GM04503 (cell line): ENCODE data around the gene ATP2C1.

Experiments used
- DNase-seq: peaks from one replicate; pipeline ENCODE4 v3.0.0-alpha.2; 2012; ENCODE audit warnings: low read depth

Gene ATP2C1

GRCh38 chr3:130895690-130896488 is 2.0 kb downstream of the ATP2C1 start:
- no peak for DNase-seq

GRCh38 chr3:130897316-130897715 is 3.4 kb downstream of the ATP2C1 start:
- no peak for DNase-seq

- DNase-seq, result no peak
Observed at GRCh38 chr3:130900959-130901358, 7.1 kb downstream of the ATP2C1 start.

- DNase-seq, result no peak
Observed at GRCh38 chr3:130901463-130902204, 7.8 kb downstream of the ATP2C1 start.

GRCh38 chr3:130903412-130903908 is 9.6 kb downstream of the ATP2C1 start:
- DNase-seq, result no peak

GRCh38 chr3:130904491-130904890 is 10.6 kb downstream of the ATP2C1 start:
- DNase-seq, result no peak

GRCh38 chr3:130905551-130905950 is 11.7 kb downstream of the ATP2C1 start:
- no peak for DNase-seq

- DNase-seq, result no peak
Observed at GRCh38 chr3:130906374-130906995, 12.6 kb downstream of the ATP2C1 start.

- no peak for DNase-seq
Observed at GRCh38 chr3:130907500-130907899, 13.6 kb downstream of the ATP2C1 start.

GRCh38 chr3:130907966-130908365 is 14.1 kb downstream of the ATP2C1 start:
- DNase-seq, result no peak

GRCh38 chr3:130915567-130916292 is 21.8 kb downstream of the ATP2C1 start:
- DNase-seq, result no peak

GRCh38 chr3:130916507-130917167 is 22.8 kb downstream of the ATP2C1 start:
- no peak for DNase-seq

- no peak for DNase-seq
Observed at GRCh38 chr3:130918328-130918727, 24.4 kb downstream of the ATP2C1 start.

- no peak for DNase-seq
Observed at GRCh38 chr3:130925628-130926027, 31.7 kb downstream of the ATP2C1 start.

- DNase-seq, result no peak
Observed at GRCh38 chr3:130926504-130926903, 32.6 kb downstream of the ATP2C1 start.

- DNase-seq, result no peak
Observed at GRCh38 chr3:130929804-130930203, 35.9 kb downstream of the ATP2C1 start.

- no peak for DNase-seq
Observed at GRCh38 chr3:130932979-130933378, 39.1 kb downstream of the ATP2C1 start.

GRCh38 chr3:130933801-130934345 is 40.0 kb downstream of the ATP2C1 start:
- DNase-seq, result no peak

- no peak for DNase-seq
Observed at GRCh38 chr3:130934442-130935089, 40.7 kb downstream of the ATP2C1 start.

- peak; percentile 45 for DNase-seq
Observed at GRCh38 chr3:130935761-130936492, 42.0 kb downstream of the ATP2C1 start.
